ENCODE measurements around the gene COL4A6.

The COL4A6 gene

GRCh38 chrX:108224727-108225621 is 213.2 kb downstream of the COL4A6 start:
- no peaks in the 10 kb centered on the region for H3K36me3 ChIP-seq (ENCODE audit: low read length)

GRCh38 chrX:108224218-108224617 is 214.0 kb downstream of the COL4A6 start:
- Histone ChIP-seq H3K9me3 (ENCODE audit: insufficient read depth, low read length) (no peaks in the 10 kb centered on the region), H3K9me2 (replicated peaks; ENCODE audit: insufficient read depth, low read length) (no peaks in the 10 kb centered on the region), H3K4me2 (ENCODE audit: low read depth, low read length, poor library complexity, severe bottlenecking) (no peak overlapping the region), H3K79me2 (ENCODE audit: insufficient read depth, low read length) (no peaks in the 10 kb centered on the region), H3K36me3 (ENCODE audit: low read length) (no peaks in the 10 kb centered on the region), H3K4me3 (ENCODE audit: insufficient read depth, low read length, poor library complexity, severe bottlenecking) (no peak overlapping the region), H3K9ac (ENCODE audit: low read length) (no peak overlapping the region), H2AFZ (ENCODE audit: low read depth, low read length, severe bottlenecking) (no peak overlapping the region), H3K27me3 (ENCODE audit: low read length) (no peaks in the 10 kb centered on the region), H4K20me1 (ENCODE audit: low read depth, low read length) (no peaks in the 10 kb centered on the region), H3F3A (ENCODE audit: insufficient read depth) (no peaks in the 10 kb centered on the region), H3K27ac (ENCODE audit: low read depth, low read length) (no peak overlapping the region)
- TF ChIP-seq EZH2phosphoT487 (conservative IDR thresholded peaks at IDR 0.05; ENCODE audit: low read length) (no peak), CTCF (IDR thresholded peaks at IDR 0.05; ENCODE audit: insufficient read depth, low read length, poor library complexity, severe bottlenecking) (no peak)

More at GRCh38 chrX:108224727-108225621, 213.2 kb downstream of the COL4A6 start:
- Histone ChIP-seq H4K20me1 (ENCODE audit: low read depth, low read length) (no peaks in the 10 kb centered on the region), H3K4me2 (ENCODE audit: low read depth, low read length, poor library complexity, severe bottlenecking) (no peak overlapping the region), H3F3A (ENCODE audit: insufficient read depth) (no peaks in the 10 kb centered on the region), H3K27ac (ENCODE audit: low read depth, low read length) (no peak overlapping the region), H3K9me3 (ENCODE audit: insufficient read depth, low read length) (no peaks in the 10 kb centered on the region), H3K79me2 (ENCODE audit: insufficient read depth, low read length) (no peaks in the 10 kb centered on the region), H3K9ac (ENCODE audit: low read length) (no peak overlapping the region), H3K9me2 (replicated peaks; ENCODE audit: insufficient read depth, low read length) (no peaks in the 10 kb centered on the region), H2AFZ (ENCODE audit: low read depth, low read length, severe bottlenecking) (no peak overlapping the region), H3K4me3 (ENCODE audit: insufficient read depth, low read length, poor library complexity, severe bottlenecking) (no peak overlapping the region), H3K27me3 (ENCODE audit: low read length) (no peaks in the 10 kb centered on the region)
- TF ChIP-seq CTCF (IDR thresholded peaks at IDR 0.05; ENCODE audit: insufficient read depth, low read length, poor library complexity, severe bottlenecking) = peak; percentile 16
- no peak for TF ChIP-seq EZH2phosphoT487 (conservative IDR thresholded peaks at IDR 0.05; ENCODE audit: low read length)

- H3F3A ChIP-seq (ENCODE audit: insufficient read depth) = no peaks in the 10 kb centered on the region
- no peaks in the 10 kb centered on the region for H3K36me3 ChIP-seq (ENCODE audit: low read length)
- H3K79me2 ChIP-seq (ENCODE audit: insufficient read depth, low read length) = no peaks in the 10 kb centered on the region
- H3K9ac ChIP-seq (ENCODE audit: low read length) = no peak overlapping the region
- no peak overlapping the region for H3K4me3 ChIP-seq (ENCODE audit: insufficient read depth, low read length, poor library complexity, severe bottlenecking)
- H3K4me2 ChIP-seq (ENCODE audit: low read depth, low read length, poor library complexity, severe bottlenecking) = no peak overlapping the region
- H2AFZ ChIP-seq (ENCODE audit: low read depth, low read length, severe bottlenecking) = no peak overlapping the region
- H3K9me3 ChIP-seq (ENCODE audit: insufficient read depth, low read length) = no peaks in the 10 kb centered on the region
- TF ChIP-seq CTCF (IDR thresholded peaks at IDR 0.05; ENCODE audit: insufficient read depth, low read length, poor library complexity, severe bottlenecking) = no peak
- no peak for TF ChIP-seq EZH2phosphoT487 (conservative IDR thresholded peaks at IDR 0.05; ENCODE audit: low read length)
- H4K20me1 ChIP-seq (ENCODE audit: low read depth, low read length) = no peaks in the 10 kb centered on the region
- H3K9me2 ChIP-seq (replicated peaks; ENCODE audit: insufficient read depth, low read length) = no peaks in the 10 kb centered on the region
- H3K27ac ChIP-seq (ENCODE audit: low read depth, low read length) = no peak overlapping the region
- H3K27me3 ChIP-seq (ENCODE audit: low read length) = no peaks in the 10 kb centered on the region
These were observed 214.6 kb downstream of the COL4A6 start for GRCh38 chrX:108223585-108223984.
